ENCODE data around the gene BCORL1. TPM values are rescaled to one million over a fixed set of nuclear protein-coding genes. Genes with fewer than 3 reads are reported as not detected.

BCORL1 gene
- total and polyA plus RNA-seq, 2 of the 8 experiments (the other 6 are each of a cell fraction or from before 2014, with no cell fraction given), result 1.4 to 6.2 TPM

DNA sequence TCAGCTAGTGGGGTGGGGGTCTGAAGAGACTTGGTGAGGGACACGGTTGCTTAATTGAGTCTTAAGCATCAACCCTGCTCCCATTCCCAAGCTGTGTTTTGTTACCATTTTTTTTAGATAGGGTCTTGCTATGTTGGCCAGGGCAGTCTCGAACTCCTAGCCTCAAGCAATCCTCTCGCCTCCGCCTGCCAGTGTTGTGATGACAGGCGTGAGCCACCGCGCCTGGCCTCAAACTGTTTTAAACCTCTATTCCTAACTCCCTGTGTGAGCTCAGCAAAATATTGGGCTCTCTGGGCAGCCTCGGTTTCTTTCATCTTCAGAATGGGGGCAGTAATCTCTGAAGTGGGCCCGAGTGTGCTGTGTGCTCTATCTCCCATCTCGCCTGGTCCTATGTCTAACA, 26.3 kb upstream of the BCORL1 start (continued):
- TF ChIP-seq, protein P1, sequence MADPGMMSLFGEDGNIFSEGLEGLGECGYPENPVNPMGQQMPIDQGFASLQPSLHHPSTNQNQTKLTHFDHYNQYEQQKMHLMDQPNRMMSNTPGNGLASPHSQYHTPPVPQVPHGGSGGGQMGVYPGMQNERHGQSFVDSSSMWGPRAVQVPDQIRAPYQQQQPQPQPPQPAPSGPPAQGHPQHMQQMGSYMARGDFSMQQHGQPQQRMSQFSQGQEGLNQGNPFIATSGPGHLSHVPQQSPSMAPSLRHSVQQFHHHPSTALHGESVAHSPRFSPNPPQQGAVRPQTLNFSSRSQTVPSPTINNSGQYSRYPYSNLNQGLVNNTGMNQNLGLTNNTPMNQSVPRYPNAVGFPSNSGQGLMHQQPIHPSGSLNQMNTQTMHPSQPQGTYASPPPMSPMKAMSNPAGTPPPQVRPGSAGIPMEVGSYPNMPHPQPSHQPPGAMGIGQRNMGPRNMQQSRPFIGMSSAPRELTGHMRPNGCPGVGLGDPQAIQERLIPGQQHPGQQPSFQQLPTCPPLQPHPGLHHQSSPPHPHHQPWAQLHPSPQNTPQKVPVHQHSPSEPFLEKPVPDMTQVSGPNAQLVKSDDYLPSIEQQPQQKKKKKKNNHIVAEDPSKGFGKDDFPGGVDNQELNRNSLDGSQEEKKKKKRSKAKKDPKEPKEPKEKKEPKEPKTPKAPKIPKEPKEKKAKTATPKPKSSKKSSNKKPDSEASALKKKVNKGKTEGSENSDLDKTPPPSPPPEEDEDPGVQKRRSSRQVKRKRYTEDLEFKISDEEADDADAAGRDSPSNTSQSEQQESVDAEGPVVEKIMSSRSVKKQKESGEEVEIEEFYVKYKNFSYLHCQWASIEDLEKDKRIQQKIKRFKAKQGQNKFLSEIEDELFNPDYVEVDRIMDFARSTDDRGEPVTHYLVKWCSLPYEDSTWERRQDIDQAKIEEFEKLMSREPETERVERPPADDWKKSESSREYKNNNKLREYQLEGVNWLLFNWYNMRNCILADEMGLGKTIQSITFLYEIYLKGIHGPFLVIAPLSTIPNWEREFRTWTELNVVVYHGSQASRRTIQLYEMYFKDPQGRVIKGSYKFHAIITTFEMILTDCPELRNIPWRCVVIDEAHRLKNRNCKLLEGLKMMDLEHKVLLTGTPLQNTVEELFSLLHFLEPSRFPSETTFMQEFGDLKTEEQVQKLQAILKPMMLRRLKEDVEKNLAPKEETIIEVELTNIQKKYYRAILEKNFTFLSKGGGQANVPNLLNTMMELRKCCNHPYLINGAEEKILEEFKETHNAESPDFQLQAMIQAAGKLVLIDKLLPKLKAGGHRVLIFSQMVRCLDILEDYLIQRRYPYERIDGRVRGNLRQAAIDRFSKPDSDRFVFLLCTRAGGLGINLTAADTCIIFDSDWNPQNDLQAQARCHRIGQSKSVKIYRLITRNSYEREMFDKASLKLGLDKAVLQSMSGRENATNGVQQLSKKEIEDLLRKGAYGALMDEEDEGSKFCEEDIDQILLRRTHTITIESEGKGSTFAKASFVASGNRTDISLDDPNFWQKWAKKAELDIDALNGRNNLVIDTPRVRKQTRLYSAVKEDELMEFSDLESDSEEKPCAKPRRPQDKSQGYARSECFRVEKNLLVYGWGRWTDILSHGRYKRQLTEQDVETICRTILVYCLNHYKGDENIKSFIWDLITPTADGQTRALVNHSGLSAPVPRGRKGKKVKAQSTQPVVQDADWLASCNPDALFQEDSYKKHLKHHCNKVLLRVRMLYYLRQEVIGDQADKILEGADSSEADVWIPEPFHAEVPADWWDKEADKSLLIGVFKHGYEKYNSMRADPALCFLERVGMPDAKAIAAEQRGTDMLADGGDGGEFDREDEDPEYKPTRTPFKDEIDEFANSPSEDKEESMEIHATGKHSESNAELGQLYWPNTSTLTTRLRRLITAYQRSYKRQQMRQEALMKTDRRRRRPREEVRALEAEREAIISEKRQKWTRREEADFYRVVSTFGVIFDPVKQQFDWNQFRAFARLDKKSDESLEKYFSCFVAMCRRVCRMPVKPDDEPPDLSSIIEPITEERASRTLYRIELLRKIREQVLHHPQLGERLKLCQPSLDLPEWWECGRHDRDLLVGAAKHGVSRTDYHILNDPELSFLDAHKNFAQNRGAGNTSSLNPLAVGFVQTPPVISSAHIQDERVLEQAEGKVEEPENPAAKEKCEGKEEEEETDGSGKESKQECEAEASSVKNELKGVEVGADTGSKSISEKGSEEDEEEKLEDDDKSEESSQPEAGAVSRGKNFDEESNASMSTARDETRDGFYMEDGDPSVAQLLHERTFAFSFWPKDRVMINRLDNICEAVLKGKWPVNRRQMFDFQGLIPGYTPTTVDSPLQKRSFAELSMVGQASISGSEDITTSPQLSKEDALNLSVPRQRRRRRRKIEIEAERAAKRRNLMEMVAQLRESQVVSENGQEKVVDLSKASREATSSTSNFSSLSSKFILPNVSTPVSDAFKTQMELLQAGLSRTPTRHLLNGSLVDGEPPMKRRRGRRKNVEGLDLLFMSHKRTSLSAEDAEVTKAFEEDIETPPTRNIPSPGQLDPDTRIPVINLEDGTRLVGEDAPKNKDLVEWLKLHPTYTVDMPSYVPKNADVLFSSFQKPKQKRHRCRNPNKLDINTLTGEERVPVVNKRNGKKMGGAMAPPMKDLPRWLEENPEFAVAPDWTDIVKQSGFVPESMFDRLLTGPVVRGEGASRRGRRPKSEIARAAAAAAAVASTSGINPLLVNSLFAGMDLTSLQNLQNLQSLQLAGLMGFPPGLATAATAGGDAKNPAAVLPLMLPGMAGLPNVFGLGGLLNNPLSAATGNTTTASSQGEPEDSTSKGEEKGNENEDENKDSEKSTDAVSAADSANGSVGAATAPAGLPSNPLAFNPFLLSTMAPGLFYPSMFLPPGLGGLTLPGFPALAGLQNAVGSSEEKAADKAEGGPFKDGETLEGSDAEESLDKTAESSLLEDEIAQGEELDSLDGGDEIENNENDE (IDR thresholded peaks at IDR 0.05; ENCODE audit: insufficient replicate concordance, low read length), result no peak
- TF ChIP-seq KDM1A (IDR thresholded peaks at IDR 0.05; ENCODE audit: borderline replicate concordance, low read length), result 0 out of 2 replicates have a peak, but pooled peaks have one; percentile 31
- no peak for TF ChIP-seq CTBP2 (IDR thresholded peaks at IDR 0.05; ENCODE audit: borderline replicate concordance, insufficient read depth, insufficient read length, low read length)
- TF ChIP-seq CREB1 (IDR thresholded peaks at IDR 0.05), result no peak
